Peyer's patch (tissue), 4 donors: ENCODE measurements around the gene SMAGP.

Source experiments
- POLR2A ChIP-seq, 2 donors: fragments of 450-650 bp; IDR thresholded peaks; one replicate each; pipeline ENCODE4 v1.5.1; 2017; ENCODE audit warnings: antibody characterized with exemption in 2 of 2, mild to moderate bottlenecking in 2 of 2, moderate library complexity in 2 of 2
- TF ChIP-seq, protein P1 (sequence below), 6 experiments: fragments of 450-650 bp in 4 of 6; fragments of 200-600 bp in 2 of 6; sonication (generic) in 1 of 6; IDR thresholded peaks; one replicate each; pipeline ENCODE4 v1.5.1; 2017 to 2019; ENCODE audit warnings: antibody characterized with exemption in 6 of 6, mild to moderate bottlenecking in 3 of 6, moderate library complexity in 1 of 6

DNA sequence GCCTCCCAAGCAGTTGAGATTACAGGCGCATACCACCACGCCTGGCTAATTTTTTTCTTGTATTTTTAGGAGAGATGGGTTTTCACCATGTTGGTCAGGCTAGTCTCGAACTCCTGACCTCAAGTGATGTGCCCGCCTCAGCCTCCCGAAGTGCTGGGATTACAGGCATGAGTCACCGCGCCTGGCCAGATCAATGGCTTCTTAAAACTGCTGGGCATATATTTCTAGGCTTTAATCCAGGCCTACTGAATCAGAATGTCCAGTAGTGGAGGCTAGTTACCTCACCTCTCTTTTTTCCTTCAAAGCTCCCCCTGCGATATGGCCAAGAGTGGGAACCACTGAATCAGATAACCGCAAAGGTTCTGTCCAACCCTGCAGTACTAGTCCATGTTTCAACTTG, 69.4 kb downstream of the SMAGP start:
- TF ChIP-seq, protein P1, sequence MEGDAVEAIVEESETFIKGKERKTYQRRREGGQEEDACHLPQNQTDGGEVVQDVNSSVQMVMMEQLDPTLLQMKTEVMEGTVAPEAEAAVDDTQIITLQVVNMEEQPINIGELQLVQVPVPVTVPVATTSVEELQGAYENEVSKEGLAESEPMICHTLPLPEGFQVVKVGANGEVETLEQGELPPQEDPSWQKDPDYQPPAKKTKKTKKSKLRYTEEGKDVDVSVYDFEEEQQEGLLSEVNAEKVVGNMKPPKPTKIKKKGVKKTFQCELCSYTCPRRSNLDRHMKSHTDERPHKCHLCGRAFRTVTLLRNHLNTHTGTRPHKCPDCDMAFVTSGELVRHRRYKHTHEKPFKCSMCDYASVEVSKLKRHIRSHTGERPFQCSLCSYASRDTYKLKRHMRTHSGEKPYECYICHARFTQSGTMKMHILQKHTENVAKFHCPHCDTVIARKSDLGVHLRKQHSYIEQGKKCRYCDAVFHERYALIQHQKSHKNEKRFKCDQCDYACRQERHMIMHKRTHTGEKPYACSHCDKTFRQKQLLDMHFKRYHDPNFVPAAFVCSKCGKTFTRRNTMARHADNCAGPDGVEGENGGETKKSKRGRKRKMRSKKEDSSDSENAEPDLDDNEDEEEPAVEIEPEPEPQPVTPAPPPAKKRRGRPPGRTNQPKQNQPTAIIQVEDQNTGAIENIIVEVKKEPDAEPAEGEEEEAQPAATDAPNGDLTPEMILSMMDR (IDR thresholded peaks at IDR 0.05) = no peak
- no peak for TF ChIP-seq POLR2A (IDR thresholded peaks at IDR 0.05)
